Measurements from ENCODE around the gene GALNT14.

GRCh38 chr2:31003749-31004148 is 134.5 kb downstream of the GALNT14 start:
- TF ChIP-seq CTCF (IDR thresholded peaks at IDR 0.05): no peak
- no peak for TF ChIP-seq POLR2AphosphoS5 (IDR thresholded peaks at IDR 0.05)
- TF ChIP-seq POLR2A (IDR thresholded peaks at IDR 0.05): no peak
